GF-D8 (cell line): ENCODE measurements around the gene PDE6A.

Experiments
- DNase-seq: peaks from one replicate; lab custom pipeline; 2025; lab: John Stamatoyannopoulos, UW

Gene PDE6A

DNA sequence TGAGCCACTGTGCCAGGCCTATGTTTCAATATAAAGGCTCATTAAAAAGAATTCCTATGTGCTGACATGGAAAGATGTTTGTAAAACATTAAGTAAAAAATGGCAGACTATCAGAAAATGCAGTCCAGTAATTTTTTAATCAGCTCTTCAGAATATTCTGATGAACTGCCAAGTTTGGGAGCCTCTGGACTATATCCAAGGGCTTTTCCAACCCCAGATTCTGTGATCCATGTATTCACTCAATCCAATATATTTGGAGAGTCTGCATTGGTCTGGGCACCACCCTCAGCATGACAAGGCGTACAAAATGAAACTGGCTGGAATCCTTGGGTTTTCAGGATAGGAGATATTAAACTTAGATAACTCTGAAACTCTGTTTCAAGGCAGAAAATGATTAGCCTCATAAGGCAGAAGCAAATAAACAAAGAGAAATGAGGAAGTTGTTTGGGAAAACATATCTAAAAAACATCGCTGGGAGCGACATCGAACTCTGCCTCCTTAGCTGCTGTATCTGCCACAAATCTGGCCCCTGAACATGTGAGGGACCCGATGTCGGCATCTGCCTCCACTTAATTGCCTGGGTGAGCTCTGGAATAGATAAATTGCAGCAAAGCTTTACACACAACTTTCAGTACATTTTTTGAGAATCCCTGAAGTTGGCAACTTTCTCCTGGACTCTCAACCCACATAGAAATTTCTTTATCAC, 14.4 kb downstream of the PDE6A start:
- no peak for DNase-seq

DNA sequence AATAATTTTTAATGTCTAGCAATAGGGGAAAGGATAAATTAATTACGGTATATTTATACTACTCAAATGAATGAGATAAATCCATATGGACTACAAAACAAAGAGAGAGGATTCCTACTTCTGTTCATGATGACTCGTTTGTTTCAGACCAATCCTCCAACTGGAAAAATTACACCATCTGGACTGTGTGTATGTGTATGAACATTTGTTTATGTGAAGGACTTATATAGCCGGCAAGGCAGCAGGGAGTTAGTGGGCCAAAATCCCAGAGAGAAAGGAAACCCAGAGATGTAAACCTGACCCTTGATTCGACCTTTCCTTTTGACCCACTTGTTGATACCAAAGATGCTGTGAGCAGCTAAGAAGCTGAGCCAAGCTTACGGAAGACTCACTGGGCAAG, 20.1 kb downstream of the PDE6A start:
- DNase-seq, result no peak

- no peak for DNase-seq
These were observed 21.6 kb downstream of the PDE6A start for GRCh38 chr5:149922950-149923349.

- no peak for DNase-seq
These were observed 23.0 kb downstream of the PDE6A start for GRCh38 chr5:149921597-149921996.

GRCh38 chr5:149917073-149917676, 27.4 kb downstream of the PDE6A start:
- no peak for DNase-seq

GRCh38 chr5:149916334-149917072, 28.1 kb downstream of the PDE6A start:
- DNase-seq, result no peak

- no peak for DNase-seq
These were observed 29.0 kb downstream of the PDE6A start for GRCh38 chr5:149915392-149916260.

- peak; percentile 17 for DNase-seq
These were observed 30.9 kb downstream of the PDE6A start for GRCh38 chr5:149913436-149914419.

- no peak for DNase-seq
These were observed 32.2 kb downstream of the PDE6A start for GRCh38 chr5:149912226-149912871.

- DNase-seq, result no peak
These were observed 33.6 kb downstream of the PDE6A start for GRCh38 chr5:149911031-149911430.

- no peak for DNase-seq
These were observed 36.8 kb downstream of the PDE6A start for GRCh38 chr5:149907828-149908227.

DNA sequence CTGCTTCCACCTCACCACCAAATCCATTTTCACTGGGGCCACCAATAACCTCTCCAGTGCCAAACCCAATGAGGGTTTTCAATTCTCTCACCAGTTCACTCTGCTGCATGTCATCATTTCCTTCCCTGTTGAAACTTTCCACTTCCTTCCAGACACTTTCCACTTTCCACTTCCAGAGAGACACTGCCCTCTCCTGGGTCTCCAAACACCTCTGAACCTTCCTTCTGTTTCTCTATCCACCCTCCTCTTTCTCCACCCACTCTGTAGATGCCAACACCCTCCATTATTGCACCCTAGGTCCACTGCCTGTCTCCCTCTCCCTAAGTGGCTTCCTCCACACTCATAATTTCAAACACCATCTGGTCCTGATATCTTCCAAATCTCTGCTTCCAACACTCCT, 39.6 kb downstream of the PDE6A start:
- peak; percentile 72 for DNase-seq

DNA sequence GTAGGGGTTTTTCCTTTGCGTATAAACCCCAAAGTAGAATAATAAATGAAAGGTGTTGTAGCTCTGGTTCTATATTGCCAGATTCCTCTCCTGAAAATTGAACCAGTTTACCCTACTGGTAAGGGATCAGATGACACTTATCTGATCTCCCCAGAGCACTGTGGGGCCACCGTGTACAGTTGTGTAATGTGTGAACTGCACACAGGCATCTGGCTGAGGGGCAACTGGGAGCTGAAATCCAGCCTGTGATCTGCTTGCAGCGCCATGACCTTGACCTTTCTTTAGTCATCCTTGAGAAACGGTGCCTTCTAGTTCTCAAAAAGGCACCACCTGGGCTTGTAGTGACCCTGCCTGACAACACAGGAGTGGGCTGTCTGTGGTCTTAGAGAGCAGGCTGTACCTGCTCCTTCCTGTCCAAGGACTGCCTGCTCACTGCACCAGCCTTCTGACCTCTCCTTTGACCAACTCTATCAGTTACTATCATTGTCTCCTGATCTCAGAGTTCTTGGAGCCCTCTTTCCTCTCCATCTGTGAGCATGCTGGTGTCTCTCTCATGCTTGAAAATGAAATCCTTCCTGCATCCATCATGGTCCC, 40.2 kb downstream of the PDE6A start:
- DNase-seq, result peak; percentile 42

DNA sequence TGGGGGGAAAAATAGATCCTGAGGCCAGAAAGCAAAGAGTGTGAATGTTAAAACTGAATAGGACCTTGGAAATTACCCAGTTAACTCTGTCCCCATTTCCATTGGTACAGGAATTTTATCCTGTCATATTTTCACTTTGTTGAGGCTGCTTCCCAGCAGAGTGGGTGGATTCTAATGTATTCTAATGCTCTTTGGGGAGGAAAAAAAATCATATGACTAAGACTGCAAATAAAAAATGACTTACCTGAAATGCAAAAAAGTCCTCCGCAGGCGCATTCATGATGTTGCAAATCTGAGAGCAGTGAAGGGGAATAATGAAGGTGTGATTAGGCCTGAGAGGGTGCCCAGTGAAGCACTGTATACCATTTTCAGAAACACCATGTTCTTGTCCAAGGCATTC, 41.2 kb downstream of the PDE6A start:
- DNase-seq, result no peak

DNA sequence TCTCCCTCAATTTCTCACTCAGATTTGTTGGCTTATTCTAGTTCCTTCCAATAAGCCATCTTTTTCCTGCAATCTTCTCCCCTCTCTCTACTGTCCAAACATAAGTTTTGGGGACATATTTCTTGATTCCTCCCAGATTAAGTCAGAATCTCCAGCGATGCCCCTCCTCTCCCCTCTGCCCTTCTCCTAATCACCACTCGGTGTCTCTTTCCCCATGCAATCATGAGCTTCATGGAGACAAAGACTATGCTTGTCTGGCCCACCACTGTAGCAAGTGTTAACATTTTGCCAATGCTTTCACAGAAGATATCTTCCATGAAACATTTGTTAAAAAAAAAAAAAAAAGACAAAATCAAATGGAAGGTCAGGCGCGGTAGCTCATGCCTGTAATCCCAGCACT, 42.4 kb downstream of the PDE6A start:
- no peak for DNase-seq

- no peak for DNase-seq
These were observed 43.1 kb downstream of the PDE6A start for GRCh38 chr5:149901511-149901910.

DNA sequence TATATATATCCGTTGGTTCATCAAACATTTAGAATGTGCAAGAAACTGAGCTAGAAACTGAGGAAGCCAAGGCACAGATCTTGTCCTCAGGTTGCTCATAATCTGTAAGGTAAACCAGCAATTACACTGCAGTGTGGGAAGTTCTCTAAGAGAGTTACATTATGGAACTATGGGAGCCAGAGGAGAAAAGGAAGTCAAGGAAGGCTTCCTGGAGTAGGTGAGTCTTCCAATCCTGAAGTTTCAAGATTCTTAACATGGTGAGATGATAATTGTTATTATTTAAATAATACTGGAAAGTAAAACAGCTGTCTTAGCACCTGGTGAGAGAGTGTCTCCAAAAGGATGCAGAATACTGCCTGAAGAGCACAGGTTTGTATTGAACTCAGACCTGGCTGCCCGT, 44.2 kb downstream of the PDE6A start:
- no peak for DNase-seq

GRCh38 chr5:149898811-149899210, 45.8 kb downstream of the PDE6A start:
- DNase-seq, result no peak

DNA sequence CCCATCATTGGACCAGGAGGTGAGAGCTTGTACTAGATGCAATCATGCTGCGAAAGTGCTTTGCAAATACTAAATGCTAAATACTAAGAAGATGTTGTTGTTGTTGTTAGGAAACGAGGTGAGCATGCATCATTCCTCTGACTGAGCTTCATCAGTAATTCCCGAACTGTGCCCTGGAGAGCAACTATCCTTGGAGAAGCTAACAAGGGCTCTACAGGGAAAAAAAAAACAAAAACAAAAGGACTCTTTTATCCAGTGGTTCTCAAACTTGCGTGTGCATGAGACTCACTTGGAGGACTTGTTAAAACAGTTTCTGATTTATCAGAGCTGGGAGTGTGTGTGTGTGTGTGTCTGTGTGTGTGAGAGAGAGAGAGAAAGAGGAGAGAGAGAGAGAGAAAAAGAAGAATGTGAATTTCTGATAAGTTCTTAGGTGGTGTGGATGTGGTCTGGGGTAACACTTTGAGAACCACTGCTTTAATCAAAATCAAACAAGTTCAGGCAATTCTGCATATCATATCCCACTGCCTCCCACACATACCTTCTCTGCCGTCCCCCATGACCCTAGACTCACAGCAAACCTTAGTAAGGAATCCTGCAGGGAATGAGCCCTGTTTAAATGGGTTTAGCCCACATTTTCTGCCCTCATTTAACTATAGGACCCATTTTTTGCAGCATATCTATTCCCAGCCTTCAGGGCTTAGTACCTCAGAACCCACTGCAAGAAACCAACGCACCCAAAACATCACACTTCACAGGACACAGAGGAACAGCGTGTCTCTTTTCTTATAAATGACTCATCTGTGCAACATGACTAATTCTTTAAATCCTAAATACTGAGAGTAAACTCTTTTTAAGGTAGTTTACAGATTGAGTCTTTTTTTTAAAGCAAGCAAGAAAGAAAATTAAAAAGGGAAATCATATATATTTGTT, 48.9 kb downstream of the PDE6A start:
- no peak for DNase-seq
